Gastrocnemius medialis (tissue), 4 donors: ENCODE data around the gene TLE1. TPM values are rescaled to one million over a fixed set of nuclear protein-coding genes. Genes with fewer than 3 reads are reported as not detected.

Experiments used
- ATAC-seq, 2 donors: fragments of 150-250 bp; one replicate each; pipeline ENCODE4 v1.9.1; 2016
- DNase-seq, 2 donors: peaks; one replicate each; pipeline ENCODE4 v3.0.0-alpha.2; 2019
- H3K27ac ChIP-seq, 4 donors: fragments of 200-600 bp; sonication (generic); 1 replicate in 1 of 4; 2 replicates in 3 of 4; pipeline ENCODE4 v1.5.1; 2016 to 2018; ENCODE audit warnings: mild to moderate bottlenecking in 2 of 4, moderate library complexity in 1 of 4
- H3K27me3 ChIP-seq, 3 donors: fragments of 200-600 bp; sonication (generic) in 2 of 3; 1 replicate in 1 of 3; 2 replicates in 2 of 3; pipeline versions ENCODE4 v1.5.1 to v1.6.0; 2016 to 2019; ENCODE audit warnings: mild to moderate bottlenecking in 1 of 3, moderate library complexity in 1 of 3
- H3K36me3 ChIP-seq, 2 donors: fragments of 200-600 bp; sonication (generic) in 1 of 2; one replicate each; pipeline ENCODE4 v1.5.1; 2017 to 2018
- H3K4me1 ChIP-seq, 2 donors: fragments of 200-600 bp; sonication (generic) in 1 of 2; one replicate each; pipeline ENCODE4 v1.5.1; 2016 to 2017; ENCODE audit warnings: mild to moderate bottlenecking in 2 of 2
- H3K4me3 ChIP-seq, 4 donors: fragments of 200-600 bp; sonication (generic) in 3 of 4; 1 replicate in 1 of 4; 2 replicates in 3 of 4; pipeline ENCODE4 v1.5.1; 2016 to 2019; ENCODE audit warnings: mild to moderate bottlenecking in 2 of 4
- H3K9me3 ChIP-seq, 3 donors: fragments of 200-600 bp; sonication (generic) in 2 of 3; 1 replicate in 1 of 3; 2 replicates in 2 of 3; pipeline ENCODE4 v1.5.1; 2016 to 2019
- POLR2A ChIP-seq, 2 donors: fragments of 450-650 bp; IDR thresholded peaks; one replicate each; pipeline ENCODE4 v1.6.1; 2017; ENCODE audit warnings: antibody characterized with exemption in 2 of 2, mild to moderate bottlenecking in 2 of 2, moderate library complexity in 2 of 2
- in situ Hi-C, 4 donors: fragments of 200-750 bp; cut with MboI; loops; one replicate each; pipeline versions ENCODE4 v1.15.0 to v1.8.0; 2017; ENCODE audit warnings: low sequenced_read_pairs in 4 of 4
- intact Hi-C: fragments of 100-400 bp; cut with DNase I; formaldehyde crosslinking; loops from one replicate; pipeline ENCODE4 v1.15.1; 2023; ENCODE audit warnings: low total_unique reads
- total RNA-seq, 4 donors: library from RNA; depleted of rRNA; stranded (reverse); fragments of >200 nt; gene quantifications; one replicate each; pipeline versions ENCODE4 v1.1.0 to v1.2.3, GENCODE V29; 2016
- TF ChIP-seq, protein P1 (sequence below), 5 experiments: fragments of 450-650 bp in 3 of 5; fragments of 200-600 bp in 2 of 5; sonication (generic) in 2 of 5; IDR thresholded peaks in 4 of 5; conservative IDR thresholded peaks in 1 of 5; 1 replicate in 4 of 5; 2 replicates in 1 of 5; pipeline ENCODE4 v1.5.1; 2016 to 2019; ENCODE audit warnings: antibody characterized with exemption in 5 of 5, mild to moderate bottlenecking in 3 of 5, moderate library complexity in 3 of 5

The TLE1 gene
- total RNA-seq, 4 donors from 2014 or later, result 32.0 to 159 (median 55.4) TPM

DNA sequence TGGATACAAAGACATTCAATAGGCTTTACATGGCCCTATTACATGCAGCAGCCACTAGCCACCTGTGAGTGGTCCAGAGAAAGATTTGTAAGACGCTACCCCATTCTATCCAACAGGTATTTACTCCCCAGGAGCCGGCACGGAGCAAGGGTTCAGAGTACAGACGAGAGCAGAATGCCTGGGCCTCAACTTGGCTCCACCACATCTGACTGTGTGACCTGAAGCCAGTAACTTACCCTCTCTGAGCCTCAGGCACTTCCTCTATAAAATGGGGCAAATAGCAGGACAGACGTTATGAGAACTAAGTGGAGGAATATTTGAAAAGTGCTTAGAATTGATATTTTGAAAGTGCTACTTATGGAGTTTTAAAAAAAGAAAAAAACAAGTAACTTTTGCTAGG, 100.0 kb downstream of the TLE1 start:
- Histone ChIP-seq H3K4me3 (no peak overlapping the region), H3K27me3 (no peaks in the 10 kb centered on the region), H3K4me1 (peaks cover 8 to 12% of the 10 kb centered on the region in 2 donors), H3K9me3 (no peaks in the 10 kb centered on the region), H3K36me3 (peaks cover 0 to 53% of the 10 kb centered on the region in 2 donors), H3K27ac (peak overlapping the region in 1 of 4 donors; percentile 13)
- DNase-seq (no peak), ATAC-seq (no peak)
- TF ChIP-seq POLR2A (IDR thresholded peaks at IDR 0.05), result no peak
- TF ChIP-seq, protein P1, sequence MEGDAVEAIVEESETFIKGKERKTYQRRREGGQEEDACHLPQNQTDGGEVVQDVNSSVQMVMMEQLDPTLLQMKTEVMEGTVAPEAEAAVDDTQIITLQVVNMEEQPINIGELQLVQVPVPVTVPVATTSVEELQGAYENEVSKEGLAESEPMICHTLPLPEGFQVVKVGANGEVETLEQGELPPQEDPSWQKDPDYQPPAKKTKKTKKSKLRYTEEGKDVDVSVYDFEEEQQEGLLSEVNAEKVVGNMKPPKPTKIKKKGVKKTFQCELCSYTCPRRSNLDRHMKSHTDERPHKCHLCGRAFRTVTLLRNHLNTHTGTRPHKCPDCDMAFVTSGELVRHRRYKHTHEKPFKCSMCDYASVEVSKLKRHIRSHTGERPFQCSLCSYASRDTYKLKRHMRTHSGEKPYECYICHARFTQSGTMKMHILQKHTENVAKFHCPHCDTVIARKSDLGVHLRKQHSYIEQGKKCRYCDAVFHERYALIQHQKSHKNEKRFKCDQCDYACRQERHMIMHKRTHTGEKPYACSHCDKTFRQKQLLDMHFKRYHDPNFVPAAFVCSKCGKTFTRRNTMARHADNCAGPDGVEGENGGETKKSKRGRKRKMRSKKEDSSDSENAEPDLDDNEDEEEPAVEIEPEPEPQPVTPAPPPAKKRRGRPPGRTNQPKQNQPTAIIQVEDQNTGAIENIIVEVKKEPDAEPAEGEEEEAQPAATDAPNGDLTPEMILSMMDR (IDR thresholded peaks at IDR 0.05 in 4 of 5, conservative IDR thresholded peaks at IDR 0.05 in 1 of 5), result no peak
- intact Hi-C loops, result no loop called here
- in situ Hi-C loops, result no loop called here

DNA sequence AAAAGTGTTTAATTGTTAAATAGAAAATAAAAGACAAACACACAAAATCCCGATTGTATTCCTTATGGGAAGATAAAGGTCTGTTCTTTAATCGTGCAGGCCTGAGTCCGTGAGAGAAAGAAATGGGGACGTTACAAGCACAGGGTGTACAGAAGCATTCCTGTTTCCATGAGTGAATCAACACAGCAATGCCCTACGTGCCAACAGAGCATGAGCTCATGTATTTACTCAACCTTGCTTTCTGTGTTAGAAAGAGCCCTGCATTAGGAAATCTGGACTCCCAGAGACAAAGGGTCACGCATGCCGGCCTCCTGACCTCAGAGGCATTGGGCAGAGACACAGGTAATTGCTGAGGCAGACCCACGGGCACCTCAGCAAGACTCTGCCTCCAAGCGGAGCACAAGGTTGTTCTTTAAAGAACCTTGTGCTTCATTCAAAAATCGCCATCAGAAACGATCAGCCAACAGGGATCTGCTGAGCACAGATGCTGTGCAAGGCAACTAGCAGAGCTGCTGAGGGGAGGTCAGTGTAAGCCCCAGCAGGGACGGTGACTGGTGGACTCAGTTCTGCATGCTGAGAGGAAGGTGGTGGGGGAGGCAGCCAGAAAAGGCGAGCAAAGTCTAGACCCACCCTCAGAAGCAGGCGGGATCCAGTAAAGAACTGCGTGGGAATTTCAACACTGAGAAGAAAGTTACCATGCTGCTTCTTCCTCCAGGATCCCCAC, 101.0 kb downstream of the TLE1 start:
- H3K27ac ChIP-seq, result peak overlapping the region in 3 of 4 donors; percentile 5 to 38 (median 14)
- intact Hi-C loops, result no loop called here
- no peaks in the 10 kb centered on the region for H3K9me3 ChIP-seq
- H3K4me3 ChIP-seq, result no peak overlapping the region
- ATAC-seq (peak; percentile 59 to 61), DNase-seq (no peak)
- in situ Hi-C loops, result no loop called here
- H3K27me3 ChIP-seq, result no peaks in the 10 kb centered on the region
- TF ChIP-seq POLR2A (IDR thresholded peaks at IDR 0.05), result no peak
- TF ChIP-seq, protein P1 (IDR thresholded peaks at IDR 0.05 in 4 of 5, conservative IDR thresholded peaks at IDR 0.05 in 1 of 5), result no peak
- peaks cover 8% of the 10 kb centered on the region in 2 donors for H3K4me1 ChIP-seq
- H3K36me3 ChIP-seq, result peaks cover 0 to 64% of the 10 kb centered on the region in 2 donors

DNA sequence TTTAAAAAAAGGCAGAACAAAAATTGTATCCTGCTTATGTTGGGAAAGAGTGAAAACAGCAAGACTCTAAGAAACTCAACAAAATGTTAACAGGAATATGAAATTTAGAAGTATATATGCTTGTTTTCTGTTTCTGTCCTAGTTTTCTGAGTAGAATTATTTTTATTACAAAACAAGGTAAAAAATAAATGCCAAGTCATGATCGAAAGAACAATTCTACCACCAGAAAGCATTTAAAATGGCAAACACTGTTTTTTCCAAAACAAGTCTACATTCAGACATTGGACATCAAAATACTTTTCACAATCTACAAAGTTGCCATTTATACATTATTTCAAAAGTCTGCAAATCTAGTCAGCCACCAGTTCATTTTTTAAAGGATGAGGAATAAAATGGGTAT, 102.6 kb downstream of the TLE1 start:
- Histone ChIP-seq H3K27me3 (no peaks in the 10 kb centered on the region), H3K4me1 (no peaks in the 10 kb centered on the region), H3K27ac (no peak overlapping the region), H3K36me3 (peaks cover 0 to 66% of the 10 kb centered on the region in 2 donors), H3K9me3 (no peaks in the 10 kb centered on the region), H3K4me3 (no peak overlapping the region)
- in situ Hi-C loops, result no loop called here
- TF ChIP-seq, protein P1 (IDR thresholded peaks at IDR 0.05 in 4 of 5, conservative IDR thresholded peaks at IDR 0.05 in 1 of 5), result no peak
- no peak for TF ChIP-seq POLR2A (IDR thresholded peaks at IDR 0.05)
- ATAC-seq (no peak), DNase-seq (no peak)
- intact Hi-C loops, result no loop called here

DNA sequence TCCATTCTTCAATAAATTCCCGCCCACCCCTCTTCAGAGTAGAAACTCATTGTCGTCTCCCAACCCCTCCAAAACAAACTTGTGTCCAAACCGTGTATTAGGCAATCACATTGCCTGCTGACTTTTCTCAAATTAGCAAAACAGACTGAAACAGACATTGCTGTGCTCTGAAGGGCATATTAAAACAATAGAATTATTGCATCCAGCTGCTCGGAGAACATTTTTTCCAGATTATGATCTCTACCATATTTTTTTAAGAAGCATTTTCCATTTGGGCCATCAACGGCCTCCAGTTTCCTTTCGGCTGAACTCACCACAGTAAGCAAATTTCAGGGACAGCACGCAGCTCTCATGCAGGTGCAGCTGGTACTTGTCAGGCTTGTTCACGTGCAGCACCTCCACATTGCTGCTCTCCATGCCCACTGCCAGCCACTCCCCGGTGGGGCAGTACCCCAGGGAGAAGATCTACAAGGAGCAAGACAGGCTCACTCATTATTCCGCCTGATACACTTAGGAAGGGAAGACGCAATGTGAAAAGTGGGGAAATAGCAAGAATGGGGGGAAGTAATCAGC, 104.1 kb downstream of the TLE1 start:
- TF ChIP-seq, protein P1 (IDR thresholded peaks at IDR 0.05 in 4 of 5, conservative IDR thresholded peaks at IDR 0.05 in 1 of 5), result no peak
- TF ChIP-seq POLR2A (IDR thresholded peaks at IDR 0.05), result no peak
- H3K4me1 ChIP-seq, result no peaks in the 10 kb centered on the region
- peaks cover 0 to 64% of the 10 kb centered on the region in 2 donors for H3K36me3 ChIP-seq
- in situ Hi-C loops, result no loop called here
- no peaks in the 10 kb centered on the region for H3K27me3 ChIP-seq
- no peak for DNase-seq
- H3K4me3 ChIP-seq, result no peak overlapping the region
- H3K9me3 ChIP-seq, result no peaks in the 10 kb centered on the region
- no peak overlapping the region for H3K27ac ChIP-seq
- intact Hi-C loops, result no loop called here
- ATAC-seq, result no peak
